Thymus (tissue), 11 donors: Measurements from ENCODE around the gene CPA4. TPM values are rescaled to one million over a fixed set of nuclear protein-coding genes. Genes with fewer than 3 reads are reported as not detected.
A peak's percentile ranks its signal among the peaks of the same experiment; 100 is the strongest.

Experiments
- DNase-seq, 9 donors: peaks; one replicate each; pipeline ENCODE4 v3.0.0-alpha.2; 2013; ENCODE audit warnings: low spot score in 9 of 9, low read depth in 6 of 9, missing footprints in 1 of 9
- H3K27ac ChIP-seq, 2 donors: one replicate each; pipeline ENCODE4 v1.5.1; 2013; ENCODE audit warnings: control low read depth in 1 of 2, low read depth in 1 of 2, low read length in 1 of 2, mild to moderate bottlenecking in 1 of 2, moderate library complexity in 1 of 2
- H3K27me3 ChIP-seq, 2 donors: one replicate each; pipeline ENCODE4 v1.5.1; 2013; ENCODE audit warnings: low read length in 1 of 2; ENCODE audit not compliant: control insufficient read depth in 2 of 2, insufficient read depth in 1 of 2
- H3K36me3 ChIP-seq, 2 donors: one replicate each; pipeline ENCODE4 v1.5.1; 2013; ENCODE audit warnings: low read length in 1 of 2, mild to moderate bottlenecking in 1 of 2, moderate library complexity in 1 of 2; ENCODE audit not compliant: control insufficient read depth in 2 of 2, insufficient read depth in 2 of 2
- H3K4me1 ChIP-seq, 2 donors: one replicate each; pipeline ENCODE4 v1.5.1; 2013; ENCODE audit warnings: low read length in 2 of 2; ENCODE audit not compliant: control insufficient read depth in 2 of 2, insufficient read depth in 2 of 2
- H3K4me3 ChIP-seq, 2 donors: one replicate each; pipeline ENCODE4 v1.5.1; 2013; ENCODE audit warnings: low read length in 2 of 2, control low read depth in 1 of 2, mild to moderate bottlenecking in 1 of 2
- H3K9me3 ChIP-seq, 2 donors: one replicate each; pipeline ENCODE4 v1.5.1; 2013; ENCODE audit warnings: low read length in 1 of 2, mild to moderate bottlenecking in 1 of 2; ENCODE audit not compliant: control insufficient read depth in 2 of 2, insufficient read depth in 1 of 2
- WGBS: extraction: QIAGEN DNeasy Blood & Tissue Kit; methylation state at CpG from one replicate; pipeline ENCODE4 v1.1.7; 2013; 5-methylcytosine and 5-hydroxymethylcytosine counted together
- polyA plus RNA-seq: library from polyadenylated mRNA; stranded (reverse); fragments of 200-250 nt; gene quantifications from one replicate; pipeline ENCODE4 v1.2.3, GENCODE V29; 2013
- total RNA-seq: library from RNA; stranded (reverse); fragments of 120-200 nt; gene quantifications from one replicate; pipeline ENCODE4 v1.2.4, GENCODE V29; 2013
- donor health status: healthy.

The CPA4 gene
- total and polyA plus RNA-seq, 2 donors: 0.96 to 0.99 TPM

GRCh38 chr7:130369110-130369711, 76.2 kb downstream of the CPA4 start:
- Histone ChIP-seq H3K36me3 (no peaks in the 10 kb centered on the region), H3K27me3 (no peaks in the 10 kb centered on the region), H3K9me3 (peaks cover 0 to 6% of the 10 kb centered on the region in 2 donors), H3K4me1 (peaks cover 63 to 97% of the 10 kb centered on the region in 2 donors), H3K27ac (peak overlapping the region; percentile 85 to 100), H3K4me3 (peak overlapping the region; percentile 3 to 18)
- WGBS: 59% methylated on average over 10 of the region's 10 CpGs
- peak in 3 of 9 donors; percentile 32 to 77 (median 51) for DNase-seq

- H3K9me3 ChIP-seq: peaks cover 0 to 6% of the 10 kb centered on the region in 2 donors
- peak overlapping the region; percentile 85 to 100 for H3K27ac ChIP-seq
- H3K27me3 ChIP-seq: no peaks in the 10 kb centered on the region
- DNase-seq: no peak
- H3K36me3 ChIP-seq: no peaks in the 10 kb centered on the region
- no peak overlapping the region for H3K4me3 ChIP-seq
- WGBS: 95% methylated on average over 3 of the region's 3 CpGs
- peaks cover 56 to 90% of the 10 kb centered on the region in 2 donors for H3K4me1 ChIP-seq
These were observed 77.0 kb downstream of the CPA4 start for GRCh38 chr7:130369831-130370550.

GRCh38 chr7:130371046-130371445, 78.1 kb downstream of the CPA4 start:
- WGBS: 96% methylated on average over 3 of the region's 3 CpGs
- Histone ChIP-seq H3K27ac (no peak overlapping the region), H3K27me3 (no peaks in the 10 kb centered on the region), H3K4me3 (no peak overlapping the region), H3K36me3 (no peaks in the 10 kb centered on the region), H3K4me1 (peaks cover 46 to 80% of the 10 kb centered on the region in 2 donors), H3K9me3 (peaks cover 2 to 12% of the 10 kb centered on the region in 2 donors)
- no peak for DNase-seq

- 79% methylated on average over 11 of the region's 11 CpGs for WGBS
- Histone ChIP-seq H3K9me3 (peaks cover 4 to 24% of the 10 kb centered on the region in 2 donors), H3K27me3 (no peaks in the 10 kb centered on the region), H3K4me3 (no peak overlapping the region), H3K36me3 (no peaks in the 10 kb centered on the region), H3K4me1 (peaks cover 32 to 64% of the 10 kb centered on the region in 2 donors), H3K27ac (peak overlapping the region; percentile 59 to 79)
- peak in 1 of 9 donors; percentile 54 for DNase-seq
These were observed 79.6 kb downstream of the CPA4 start for GRCh38 chr7:130372402-130373165.

Other genes with a start within 250 kb of the CPA4 start
- 18.0 TPM for gene ZC3HC1, start 241.8 kb upstream of the CPA4 start, total RNA-seq
- gene ZC3HC1, start 241.8 kb upstream of the CPA4 start, polyA plus RNA-seq: 16.8 TPM
- 11.8 TPM for gene KLHDC10, start 222.6 kb upstream of the CPA4 start, total RNA-seq
- 9.4 TPM for gene KLHDC10, start 222.6 kb upstream of the CPA4 start, polyA plus RNA-seq
- 13.4 TPM for gene TMEM209, start 87.8 kb upstream of the CPA4 start, total RNA-seq
- gene TMEM209, start 87.8 kb upstream of the CPA4 start, polyA plus RNA-seq: 15.5 TPM
- gene SSMEM1, start 85.3 kb upstream of the CPA4 start, total RNA-seq: not detected
- 0.02 TPM for gene SSMEM1, start 85.3 kb upstream of the CPA4 start, polyA plus RNA-seq
- gene CPA2, start 26.3 kb upstream of the CPA4 start, total RNA-seq: 0.14 TPM
- gene CPA2, start 26.3 kb upstream of the CPA4 start, polyA plus RNA-seq: 0.71 TPM
- gene CPA5, start 51.7 kb downstream of the CPA4 start, total RNA-seq: 17.2 TPM
- 6.7 TPM for gene CPA5, start 51.7 kb downstream of the CPA4 start, polyA plus RNA-seq
- gene CPA1, start 87.3 kb downstream of the CPA4 start, total RNA-seq: 0.14 TPM
- gene CPA1, start 87.3 kb downstream of the CPA4 start, polyA plus RNA-seq: 0.21 TPM
- 15.7 TPM for gene CEP41, start 147.9 kb downstream of the CPA4 start, total RNA-seq
- 11.2 TPM for gene CEP41, start 147.9 kb downstream of the CPA4 start, polyA plus RNA-seq
- 58.8 TPM for gene MEST, start 198.9 kb downstream of the CPA4 start, total RNA-seq
- 15.8 TPM for gene MEST, start 198.9 kb downstream of the CPA4 start, polyA plus RNA-seq